GM18526 (cell line): ENCODE data around the gene NEAT1.

Experiments used
- POLR2A ChIP-seq: IDR thresholded peaks from 3 replicates; pipeline ENCODE4 v1.6.1; 2011; ENCODE audit not compliant: insufficient read length; ENCODE audit errors: extremely low read depth

NEAT1 gene

DNA sequence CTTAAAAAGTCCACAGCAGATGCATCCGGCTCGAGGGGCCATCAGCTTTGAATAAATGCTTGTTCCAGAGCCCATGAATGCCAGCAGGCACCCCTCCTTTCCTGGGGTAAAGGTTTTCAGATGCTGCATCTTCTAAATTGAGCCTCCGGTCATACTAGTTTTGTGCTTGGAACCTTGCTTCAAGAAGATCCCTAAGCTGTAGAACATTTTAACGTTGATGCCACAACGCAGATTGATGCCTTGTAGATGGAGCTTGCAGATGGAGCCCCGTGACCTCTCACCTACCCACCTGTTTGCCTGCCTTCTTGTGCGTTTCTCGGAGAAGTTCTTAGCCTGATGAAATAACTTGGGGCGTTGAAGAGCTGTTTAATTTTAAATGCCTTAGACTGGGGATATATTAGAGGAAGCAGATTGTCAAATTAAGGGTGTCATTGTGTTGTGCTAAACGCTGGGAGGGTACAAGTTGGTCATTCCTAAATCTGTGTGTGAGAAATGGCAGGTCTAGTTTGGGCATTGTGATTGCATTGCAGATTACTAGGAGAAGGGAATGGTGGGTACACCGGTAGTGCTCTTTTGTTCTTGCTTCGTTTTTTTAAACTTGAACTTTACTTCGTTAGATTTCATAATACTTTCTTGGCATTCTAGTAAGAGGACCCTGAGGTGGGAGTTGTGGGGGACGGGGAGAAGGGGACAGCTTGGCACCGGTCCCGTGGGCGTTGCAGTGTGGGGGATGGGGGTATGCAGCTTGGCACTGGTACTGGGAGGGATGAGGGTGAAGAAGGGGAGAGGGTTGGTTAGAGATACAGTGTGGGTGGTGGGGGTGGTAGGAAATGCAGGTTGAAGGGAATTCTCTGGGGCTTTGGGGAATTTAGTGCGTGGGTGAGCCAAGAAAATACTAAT is 1.9 kb downstream of the NEAT1 start:
- no peak for TF ChIP-seq POLR2A

DNA sequence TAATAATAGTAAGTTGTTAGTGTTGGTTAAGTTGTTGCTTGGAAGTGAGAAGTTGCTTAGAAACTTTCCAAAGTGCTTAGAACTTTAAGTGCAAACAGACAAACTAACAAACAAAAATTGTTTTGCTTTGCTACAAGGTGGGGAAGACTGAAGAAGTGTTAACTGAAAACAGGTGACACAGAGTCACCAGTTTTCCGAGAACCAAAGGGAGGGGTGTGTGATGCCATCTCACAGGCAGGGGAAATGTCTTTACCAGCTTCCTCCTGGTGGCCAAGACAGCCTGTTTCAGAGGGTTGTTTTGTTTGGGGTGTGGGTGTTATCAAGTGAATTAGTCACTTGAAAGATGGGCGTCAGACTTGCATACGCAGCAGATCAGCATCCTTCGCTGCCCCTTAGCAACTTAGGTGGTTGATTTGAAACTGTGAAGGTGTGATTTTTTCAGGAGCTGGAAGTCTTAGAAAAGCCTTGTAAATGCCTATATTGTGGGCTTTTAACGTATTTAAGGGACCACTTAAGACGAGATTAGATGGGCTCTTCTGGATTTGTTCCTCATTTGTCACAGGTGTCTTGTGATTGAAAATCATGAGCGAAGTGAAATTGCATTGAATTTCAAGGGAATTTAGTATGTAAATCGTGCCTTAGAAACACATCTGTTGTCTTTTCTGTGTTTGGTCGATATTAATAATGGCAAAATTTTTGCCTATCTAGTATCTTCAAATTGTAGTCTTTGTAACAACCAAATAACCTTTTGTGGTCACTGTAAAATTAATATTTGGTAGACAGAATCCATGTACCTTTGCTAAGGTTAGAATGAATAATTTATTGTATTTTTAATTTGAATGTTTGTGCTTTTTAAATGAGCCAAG is 2.7 kb downstream of the NEAT1 start:
- TF ChIP-seq POLR2A = no peak

- TF ChIP-seq POLR2A = no peak
These were observed 3.6 kb downstream of the NEAT1 start for GRCh38 chr11:65425971-65426838.

DNA sequence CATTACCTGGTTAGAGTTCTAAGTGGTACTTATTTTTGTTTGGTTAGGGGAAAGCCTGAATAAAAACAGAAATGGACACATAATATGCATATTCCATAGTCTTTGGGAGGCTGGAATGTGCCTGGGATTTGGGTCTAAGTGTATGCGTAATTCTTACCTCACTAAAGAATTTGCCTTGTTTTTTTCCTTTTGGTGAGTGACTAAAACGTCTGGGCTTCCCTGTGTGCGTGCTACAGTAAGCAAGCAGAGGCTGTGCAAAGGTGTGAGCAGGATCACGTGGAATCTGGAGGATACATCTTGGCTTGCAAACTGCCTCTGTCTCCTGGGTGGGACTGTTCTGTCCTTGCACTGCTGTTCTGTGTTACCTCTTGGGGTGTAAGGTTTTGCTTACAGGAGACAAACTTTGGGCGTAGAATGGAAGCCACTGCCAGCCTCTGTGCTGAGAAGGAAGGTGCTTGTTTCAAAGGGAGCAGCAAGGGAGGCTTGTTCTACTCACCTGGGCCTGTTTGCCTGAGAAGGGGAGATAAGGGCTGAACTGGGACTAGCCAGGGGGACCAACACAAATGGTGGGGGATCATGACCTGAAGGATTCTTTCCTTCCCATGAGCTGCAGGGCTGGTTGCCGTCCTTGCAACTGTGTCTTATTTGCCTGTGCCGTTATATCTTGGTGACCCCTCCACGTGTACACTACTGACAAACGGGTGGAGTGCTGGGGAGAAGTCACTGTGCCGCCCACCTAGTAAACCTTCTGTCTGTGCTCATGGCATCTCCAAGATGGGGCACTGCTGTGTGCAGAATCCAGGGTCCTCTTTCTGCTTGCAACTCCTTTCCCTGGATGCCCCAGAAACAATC is 4.5 kb downstream of the NEAT1 start:
- TF ChIP-seq POLR2A = no peak

GRCh38 chr11:65427691-65428577 is 5.3 kb downstream of the NEAT1 start:
- TF ChIP-seq POLR2A = no peak

- TF ChIP-seq POLR2A = no peak
These were observed 6.0 kb downstream of the NEAT1 start for GRCh38 chr11:65428578-65429067.

GRCh38 chr11:65429068-65429681 is 6.6 kb downstream of the NEAT1 start:
- TF ChIP-seq POLR2A = no peak

DNA sequence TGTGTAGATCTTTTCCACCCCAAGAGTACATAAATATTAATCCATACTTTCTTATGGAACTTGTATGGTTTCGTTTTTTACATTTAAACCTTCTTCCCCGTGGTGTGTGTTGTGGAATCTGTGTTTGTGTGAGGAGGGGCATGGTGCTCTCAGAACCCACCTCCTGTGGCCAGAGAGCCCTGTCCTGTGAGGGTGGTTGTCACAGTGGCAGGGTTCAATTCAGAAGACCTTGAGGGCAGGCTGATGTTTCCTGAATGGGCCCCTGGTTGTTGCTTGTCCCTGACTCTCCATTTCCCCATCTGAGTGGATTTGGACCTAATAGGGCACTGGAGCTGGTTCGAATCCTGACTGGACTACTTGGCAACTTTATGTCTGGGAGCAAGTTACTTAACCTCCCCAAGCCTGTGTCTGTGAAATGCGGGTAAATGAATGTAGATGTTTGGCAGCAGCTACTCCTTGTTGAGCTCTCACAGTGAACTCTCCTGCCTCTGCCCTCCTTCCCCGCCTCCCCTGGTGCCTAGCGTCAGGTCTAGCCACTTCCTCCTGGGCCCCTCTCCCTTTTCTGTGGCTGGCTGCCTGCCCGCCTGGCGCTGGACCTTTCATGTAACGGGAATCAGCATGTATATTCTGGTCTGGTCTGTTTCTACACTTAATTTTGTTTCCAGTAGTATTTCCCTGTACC is 7.3 kb downstream of the NEAT1 start:
- TF ChIP-seq POLR2A = no peak

- TF ChIP-seq POLR2A = no peak
These were observed 8.0 kb downstream of the NEAT1 start for GRCh38 chr11:65430406-65431217.

- no peak for TF ChIP-seq POLR2A
These were observed 9.0 kb downstream of the NEAT1 start for GRCh38 chr11:65431451-65432099.

DNA sequence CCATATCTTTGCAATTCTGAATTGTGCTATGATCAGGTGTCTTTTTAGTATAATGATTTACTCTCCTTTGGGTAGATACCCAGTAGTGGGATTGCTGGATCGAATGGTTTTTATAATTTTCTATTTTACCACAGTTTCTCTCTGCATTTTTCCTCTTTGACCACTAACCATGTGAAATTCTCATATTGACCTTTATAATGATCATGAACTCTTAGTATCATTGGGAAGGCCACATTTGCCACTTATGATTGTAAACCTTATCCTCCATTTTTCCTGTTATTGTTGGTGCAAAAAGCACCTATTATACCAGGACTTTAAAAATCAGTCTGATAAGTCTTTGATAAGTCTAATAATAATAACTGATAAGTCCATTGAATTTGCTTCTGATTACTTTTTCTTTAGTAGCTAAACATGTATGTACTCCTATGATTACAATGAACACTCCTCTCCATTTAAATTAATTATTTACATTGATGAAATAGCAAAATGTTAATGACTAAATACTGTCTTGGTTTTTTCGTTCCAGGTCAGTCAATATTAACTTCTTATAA is 9.6 kb downstream of the NEAT1 start:
- TF ChIP-seq POLR2A = no peak
